Measurements from ENCODE around the gene GDF3.

The GDF3 gene

DNA sequence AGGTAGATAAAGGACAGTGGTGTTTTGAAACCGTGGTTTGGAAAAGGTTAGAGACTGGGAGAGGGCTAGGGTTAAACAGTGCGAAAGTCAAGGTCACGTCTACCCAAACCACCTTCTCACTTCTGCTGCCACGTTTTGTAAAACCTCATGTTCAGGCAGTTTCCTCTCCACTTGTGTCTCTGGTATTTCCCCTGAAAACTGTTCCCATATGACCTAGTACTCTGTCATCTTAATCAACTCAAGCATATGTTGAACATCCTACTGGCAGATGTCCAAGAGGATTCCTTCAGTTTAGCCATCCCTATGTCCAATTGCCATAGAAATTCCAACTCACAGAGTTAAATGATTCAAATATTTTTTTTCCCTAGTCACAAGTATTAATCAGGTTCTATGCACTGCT lies 34.2 kb upstream of the GDF3 start:
- ATAC-seq (ENCODE audit: insufficient read depth, low read depth) (no peak), DNase-seq (no peak)
- no peaks in the 10 kb centered on the region for H3K9me3 ChIP-seq (ENCODE audit: insufficient read depth, low read length, severe bottlenecking)
- no peaks in the 10 kb centered on the region for H3K79me2 ChIP-seq (ENCODE audit: insufficient read depth, low read length)
- no peak overlapping the region for H3K9ac ChIP-seq (ENCODE audit: low read depth, low read length)
- no peak overlapping the region for H3K27ac ChIP-seq (ENCODE audit: low read length)
- TF ChIP-seq CTCF (IDR thresholded peaks at IDR 0.05; ENCODE audit: borderline replicate concordance, extremely low read depth, low read length, poor library complexity, severe bottlenecking) (no peak), EZH2 (IDR thresholded peaks at IDR 0.05; ENCODE audit: borderline replicate concordance, low read depth, low read length, severe bottlenecking) (no peak)
- H3K27me3 ChIP-seq (ENCODE audit: insufficient read depth, low read length, poor library complexity), result peaks cover 8% of the 10 kb centered on the region
- H3K4me1 ChIP-seq (ENCODE audit: insufficient read depth, low read length), result no peaks in the 10 kb centered on the region
- no peak overlapping the region for H3K4me2 ChIP-seq (ENCODE audit: insufficient read depth, low read length)
- H2AFZ ChIP-seq (ENCODE audit: low read depth, low read length), result no peak overlapping the region
- H3K36me3 ChIP-seq (ENCODE audit: insufficient read depth, low read length), result no peaks in the 10 kb centered on the region
- no peaks in the 10 kb centered on the region for H4K20me1 ChIP-seq (ENCODE audit: insufficient read depth, low read length)
- no peak overlapping the region for H3K4me3 ChIP-seq (ENCODE audit: low read depth in 1 of 2, low read length in 2 of 2)

- DNase-seq (no peak), ATAC-seq (ENCODE audit: insufficient read depth, low read depth) (no peak)
- H3K27me3 ChIP-seq (ENCODE audit: insufficient read depth, low read length, poor library complexity), result peaks cover 5% of the 10 kb centered on the region
- no peaks in the 10 kb centered on the region for H3K9me3 ChIP-seq (ENCODE audit: insufficient read depth, low read length, severe bottlenecking)
- H4K20me1 ChIP-seq (ENCODE audit: insufficient read depth, low read length), result no peaks in the 10 kb centered on the region
- no peaks in the 10 kb centered on the region for H3K36me3 ChIP-seq (ENCODE audit: insufficient read depth, low read length)
- no peak overlapping the region for H3K9ac ChIP-seq (ENCODE audit: low read depth, low read length)
- H3K27ac ChIP-seq (ENCODE audit: low read length), result no peak overlapping the region
- no peaks in the 10 kb centered on the region for H3K79me2 ChIP-seq (ENCODE audit: insufficient read depth, low read length)
- no peak for TF ChIP-seq EZH2 (IDR thresholded peaks at IDR 0.05; ENCODE audit: borderline replicate concordance, low read depth, low read length, severe bottlenecking)
- no peak for TF ChIP-seq CTCF (IDR thresholded peaks at IDR 0.05; ENCODE audit: borderline replicate concordance, extremely low read depth, low read length, poor library complexity, severe bottlenecking)
- no peaks in the 10 kb centered on the region for H3K4me1 ChIP-seq (ENCODE audit: insufficient read depth, low read length)
- no peak overlapping the region for H2AFZ ChIP-seq (ENCODE audit: low read depth, low read length)
- no peak overlapping the region for H3K4me3 ChIP-seq (ENCODE audit: low read depth in 1 of 2, low read length in 2 of 2)
- no peak overlapping the region for H3K4me2 ChIP-seq (ENCODE audit: insufficient read depth, low read length)
These were observed 28.4 kb upstream of the GDF3 start for GRCh38 chr12:7723926-7724325.

DNA sequence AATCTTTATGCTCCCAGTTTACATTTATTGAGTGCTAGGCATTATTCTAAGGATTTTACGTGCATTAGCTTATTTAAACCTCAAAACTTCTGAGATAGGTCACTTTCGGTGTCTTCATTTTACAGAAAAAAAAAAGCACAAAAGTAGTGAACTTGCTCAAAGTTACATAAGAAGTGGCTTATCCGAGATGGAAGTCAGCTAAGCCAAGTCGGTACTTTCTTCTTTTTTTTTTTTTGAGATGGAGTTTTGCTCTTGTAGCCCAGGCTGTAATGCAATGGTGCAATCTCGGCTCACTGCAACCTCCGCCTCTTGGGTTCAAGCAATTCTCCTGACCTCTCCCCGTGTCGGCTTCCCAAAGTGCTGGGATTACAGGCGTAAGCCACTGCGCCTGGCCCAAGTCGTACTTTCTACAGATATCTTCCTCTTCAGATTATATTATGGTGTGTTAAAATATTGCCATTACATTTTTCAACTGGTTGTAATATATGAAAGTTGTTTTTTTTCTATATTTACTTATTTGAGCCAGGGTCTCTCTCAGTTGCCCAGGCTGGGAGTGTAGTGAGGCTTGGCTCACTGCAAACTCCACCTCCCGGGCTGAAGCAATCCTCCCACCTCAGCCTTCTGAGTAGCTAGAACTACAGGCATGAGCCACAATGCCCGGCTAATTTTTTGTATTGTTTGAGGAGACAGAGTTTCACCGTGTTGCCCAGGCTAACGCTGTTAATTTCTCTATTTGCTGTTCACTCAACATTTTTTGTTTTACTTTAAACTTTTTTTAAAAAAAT lies 24.6 kb upstream of the GDF3 start:
- H3K9me3 ChIP-seq (ENCODE audit: insufficient read depth, low read length, severe bottlenecking), result no peaks in the 10 kb centered on the region
- no peak for DNase-seq
- H2AFZ ChIP-seq (ENCODE audit: low read depth, low read length), result no peak overlapping the region
- no peaks in the 10 kb centered on the region for H3K4me1 ChIP-seq (ENCODE audit: insufficient read depth, low read length)
- no peak overlapping the region for H3K9ac ChIP-seq (ENCODE audit: low read depth, low read length)
- no peaks in the 10 kb centered on the region for H3K79me2 ChIP-seq (ENCODE audit: insufficient read depth, low read length)
- no peaks in the 10 kb centered on the region for H3K27me3 ChIP-seq (ENCODE audit: insufficient read depth, low read length, poor library complexity)
- no peak for ATAC-seq (ENCODE audit: insufficient read depth, low read depth)
- H3K36me3 ChIP-seq (ENCODE audit: insufficient read depth, low read length), result no peaks in the 10 kb centered on the region
- H4K20me1 ChIP-seq (ENCODE audit: insufficient read depth, low read length), result no peaks in the 10 kb centered on the region
- no peak overlapping the region for H3K4me3 ChIP-seq (ENCODE audit: low read depth in 1 of 2, low read length in 2 of 2)
- no peak overlapping the region for H3K4me2 ChIP-seq (ENCODE audit: insufficient read depth, low read length)
- TF ChIP-seq EZH2 (IDR thresholded peaks at IDR 0.05; ENCODE audit: borderline replicate concordance, low read depth, low read length, severe bottlenecking) (no peak), CTCF (IDR thresholded peaks at IDR 0.05; ENCODE audit: borderline replicate concordance, extremely low read depth, low read length, poor library complexity, severe bottlenecking) (no peak)
- no peak overlapping the region for H3K27ac ChIP-seq (ENCODE audit: low read length)
